WTC11 (cell line): Measurements from ENCODE around the gene FADD. TPM values are rescaled to one million over a fixed set of nuclear protein-coding genes. Genes with fewer than 3 reads are reported as not detected.

Experiments used
- ATAC-seq: fragments of 200-7000 bp; cut with Tn5 transposase; 2 replicates; pipeline ENCODE4 v1.10.0; 2021; ENCODE audit warnings: mild to moderate bottlenecking, moderate library complexity
- CTCF ChIA-PET: fragments of 300-600 bp; sonication (Branson Sonifier 250); formaldehyde crosslinking; loops from one replicate; lab custom pipeline; 2021; ENCODE audit warnings: antibody characterized with exemption; lab: Charles Lee
- POLR2A ChIA-PET: fragments of 350-600 bp; sonication (Branson Sonifier 250); formaldehyde crosslinking; loops from one replicate; lab custom pipeline; 2021; ENCODE audit warnings: antibody characterized with exemption; lab: Charles Lee
- DNase-seq: peaks from one replicate; pipeline ENCODE4 v3.0.0; 2021; ENCODE audit warnings: low spot score
- H3K27ac Mint-ChIP-seq: 2 replicates; pipeline ENCODE4 v1.8.0; 2021; ENCODE audit warnings: mixed read lengths
- H3K27me3 Mint-ChIP-seq: 2 replicates; pipeline ENCODE4 v1.8.0; 2021; ENCODE audit warnings: low read depth, mild to moderate bottlenecking, moderate library complexity, mixed read lengths
- H3K36me3 Mint-ChIP-seq: 2 replicates; pipeline ENCODE4 v1.8.0; 2021; ENCODE audit warnings: mixed read lengths
- H3K4me1 Mint-ChIP-seq: 2 replicates; pipeline ENCODE4 v1.8.0; 2022; ENCODE audit warnings: mixed read lengths
- H3K4me3 Mint-ChIP-seq: 2 replicates; pipeline ENCODE4 v1.8.0; 2021; ENCODE audit warnings: mild to moderate bottlenecking, moderate library complexity, mixed read lengths
- H3K9me3 Mint-ChIP-seq: 2 replicates; pipeline ENCODE4 v1.8.0; 2021; ENCODE audit warnings: mixed read lengths
- ARID4B ChIP-seq: sonication (generic); formaldehyde crosslinking; IDR thresholded peaks from 2 replicates; pipeline ENCODE4 v1.8.0; 2023; ENCODE audit warnings: missing genetic modification reagents, mild to moderate bottlenecking, borderline replicate concordance
- ATF2 ChIP-seq: sonication (generic); formaldehyde crosslinking; IDR thresholded peaks from 2 replicates; pipeline ENCODE4 v1.8.1; 2022; ENCODE audit warnings: low read depth, missing genetic modification reagents, borderline replicate concordance
- CREM ChIP-seq: sonication (generic); formaldehyde crosslinking; IDR thresholded peaks from 2 replicates; pipeline ENCODE4 v1.8.1; 2022; ENCODE audit warnings: mild to moderate bottlenecking, missing genetic modification reagents, moderate library complexity
- ELF4 ChIP-seq: sonication (generic); formaldehyde crosslinking; IDR thresholded peaks from 2 replicates; pipeline ENCODE4 v1.8.1; 2022; ENCODE audit warnings: low read depth, mild to moderate bottlenecking, moderate library complexity, missing genetic modification reagents
- EMX1 ChIP-seq: fragments of 250-450 bp; sonication (Bioruptor Pico); IDR thresholded peaks from 2 replicates; pipeline ENCODE4 v1.8.0; 2021; ENCODE audit warnings: mild to moderate bottlenecking
- FOXP1 ChIP-seq: sonication (generic); formaldehyde crosslinking; IDR thresholded peaks from 2 replicates; pipeline ENCODE4 v1.8.0; 2022; ENCODE audit warnings: missing genetic modification reagents, mild to moderate bottlenecking, moderate library complexity, borderline replicate concordance
- FOXP4 ChIP-seq: sonication (generic); formaldehyde crosslinking; IDR thresholded peaks from 2 replicates; pipeline ENCODE4 v1.8.0; 2022; ENCODE audit warnings: mild to moderate bottlenecking, missing genetic modification reagents
- TEAD1 ChIP-seq: sonication (generic); formaldehyde crosslinking; IDR thresholded peaks from 2 replicates; pipeline ENCODE4 v1.8.0; 2022; ENCODE audit warnings: mild to moderate bottlenecking, missing genetic modification reagents
- ZBTB43 ChIP-seq: sonication (generic); formaldehyde crosslinking; IDR thresholded peaks from 2 replicates; pipeline ENCODE4 v1.8.1; 2023; ENCODE audit warnings: mild to moderate bottlenecking, missing genetic modification reagents
- ZMAT4 ChIP-seq: fragments of 250-450 bp; sonication (Bioruptor Pico); IDR thresholded peaks from 2 replicates; pipeline ENCODE4 v1.9.0; 2021; ENCODE audit warnings: mild to moderate bottlenecking
- ZNF121 ChIP-seq: sonication (generic); formaldehyde crosslinking; IDR thresholded peaks from 2 replicates; pipeline ENCODE4 v1.8.0; 2023; ENCODE audit warnings: missing genetic modification reagents
- ZNF416 ChIP-seq: fragments of 250-450 bp; sonication (Bioruptor Pico); IDR thresholded peaks from 2 replicates; pipeline ENCODE4 v1.9.0; 2021; ENCODE audit warnings: mild to moderate bottlenecking, inconsistent platforms
- ZNF512 ChIP-seq: sonication (generic); formaldehyde crosslinking; IDR thresholded peaks from 2 replicates; pipeline ENCODE4 v1.8.1; 2022; ENCODE audit warnings: missing genetic modification reagents, borderline replicate concordance
- ZNF532 ChIP-seq: fragments of 250-450 bp; sonication (Bioruptor Pico); IDR thresholded peaks from 2 replicates; pipeline ENCODE4 v1.9.0; 2021; ENCODE audit warnings: mild to moderate bottlenecking, borderline replicate concordance
- total RNA-seq: library from RNA; stranded (reverse); gene quantifications from 3 replicates; pipeline ENCODE4 v1.2.3, GENCODE V29; 2021

The FADD gene
- total RNA-seq, 1 experiment from 2014 or later: 49.0 TPM

GRCh38 chr11:70220920-70221319 lies 17.8 kb downstream of the FADD start:
- POLR2A ChIA-PET: interaction anchor here (0.6 kb wide), 2 partner anchors 112 to 288 kb away, joined by 3 to 4 read pairs; no protein-coding TSS in a partner anchor

GRCh38 chr11:70225681-70226177 lies 22.6 kb downstream of the FADD start:
- POLR2A ChIA-PET: interaction anchor here (0.6 to 1.0 kb wide), 2 partner anchors 23 to 39 kb away, joined by 3 to 4 read pairs; partner anchors contain the start of gene FADD
- peaks cover 23% of the 10 kb centered on the region for H3K4me1 Mint-ChIP-seq
- DNase-seq: no peak
- no peak overlapping the region for H3K27ac Mint-ChIP-seq
- ATAC-seq: no peak
- TF ChIP-seq FOXP4 (CRISPR knock-in tag) (no peak), ATF2 (CRISPR knock-in tag) (no peak), FOXP1 (CRISPR knock-in tag) (no peak), ZNF512 (CRISPR knock-in tag) (no peak), ZMAT4 (CRISPR knock-in tag) (no peak), ZNF416 (CRISPR knock-in tag) (no peak)
- TF ChIP-seq, all 79 proteins: peak for 0
- Mint-ChIP-seq H3K9me3 (no peaks in the 10 kb centered on the region), H3K36me3 (peaks cover 7% of the 10 kb centered on the region), H3K27me3 (no peaks in the 10 kb centered on the region), H3K4me3 (no peak overlapping the region)
- CTCF ChIA-PET: interaction anchor here (0.7 to 2.1 kb wide), 6 partner anchors 8 to 310 kb away, joined by 3 to 5 read pairs (median 4); partner anchors contain the start of gene FADD

More at GRCh38 chr11:70220920-70221319, 17.8 kb downstream of the FADD start:
- no peak for ATAC-seq
- Mint-ChIP-seq H3K27me3 (peaks cover 6% of the 10 kb centered on the region; the same call in 1 of the 2 replicates), H3K27ac (peak overlapping the region; percentile 58), H3K4me3 (no peak overlapping the region), H3K9me3 (peaks cover 24% of the 10 kb centered on the region)
- TF ChIP-seq ZNF532 (CRISPR knock-in tag) (no peak), ZNF121 (peak; percentile 86)
- TF ChIP-seq, all 79 proteins: peak for 1
- no peak for DNase-seq
- CTCF ChIA-PET: no interaction called here
- Mint-ChIP-seq H3K36me3 (peaks cover 38% of the 10 kb centered on the region), H3K4me1 (peaks cover 24% of the 10 kb centered on the region)

GRCh38 chr11:70226183-70226582 lies 23.1 kb downstream of the FADD start:
- no peak for DNase-seq
- CTCF ChIA-PET: interaction anchor here (0.7 to 2.1 kb wide), 7 partner anchors 8 to 311 kb away, joined by 3 to 5 read pairs (median 3); partner anchors contain the start of gene FADD
- TF ChIP-seq CREM (CRISPR knock-in tag) (no peak), ELF4 (no peak), TEAD1 (CRISPR knock-in tag) (no peak), ZNF416 (CRISPR knock-in tag) (no peak), ARID4B (CRISPR knock-in tag) (no peak), EMX1 (CRISPR knock-in tag) (no peak), ZBTB43 (CRISPR knock-in tag) (no peak)

More at GRCh38 chr11:70226183-70226582, 23.1 kb downstream of the FADD start:
- Mint-ChIP-seq H3K27me3 (no peaks in the 10 kb centered on the region), H3K4me1 (peaks cover 21% of the 10 kb centered on the region), H3K9me3 (no peaks in the 10 kb centered on the region), H3K27ac (peak overlapping the region; percentile 37; the same call in 1 of the 2 replicates), H3K4me3 (no peak overlapping the region), H3K36me3 (peaks cover 4% of the 10 kb centered on the region)
- peak; percentile 40 for ATAC-seq
- POLR2A ChIA-PET: interaction anchor here (0.6 to 1.0 kb wide), 2 partner anchors 23 to 39 kb away, joined by 3 to 4 read pairs; partner anchors contain the start of gene FADD
